GM12801 (cell line): ENCODE measurements around the gene SLC22A1.

ENCODE experiments used
- CTCF ChIP-seq: IDR thresholded peaks from one replicate; pipeline ENCODE4 v1.5.1; 2011; ENCODE audit warnings: control low read depth; ENCODE audit not compliant: insufficient read length; ENCODE audit errors: extremely low read depth

SLC22A1 gene

GRCh38 chr6:160170018-160170680, 48.5 kb downstream of the SLC22A1 start:
- no peak for TF ChIP-seq CTCF

- no peak for TF ChIP-seq CTCF
These were observed 51.1 kb downstream of the SLC22A1 start for GRCh38 chr6:160172704-160173103.

- no peak for TF ChIP-seq CTCF
These were observed 52.4 kb downstream of the SLC22A1 start for GRCh38 chr6:160173806-160174527.

DNA sequence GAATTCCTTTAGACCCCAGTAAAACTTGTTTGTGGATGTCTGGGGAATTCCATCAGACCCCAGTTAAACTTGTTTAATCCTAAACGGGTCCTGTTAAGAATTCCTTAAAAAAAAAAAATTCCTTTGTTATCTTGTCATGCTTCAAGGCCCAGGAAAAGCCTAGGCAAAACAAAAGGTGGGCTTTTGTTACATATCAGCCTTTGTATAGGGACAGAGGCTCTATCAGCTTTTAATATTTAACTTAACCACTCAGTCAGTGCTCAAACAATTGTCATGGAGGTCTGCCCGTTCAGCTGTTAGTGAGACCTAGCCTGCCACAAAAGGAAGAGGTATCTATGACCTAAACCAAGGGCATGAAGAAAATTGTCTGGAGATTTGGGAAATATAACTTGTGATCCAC, 53.1 kb downstream of the SLC22A1 start:
- no peak for TF ChIP-seq CTCF

GRCh38 chr6:160177220-160177619, 55.6 kb downstream of the SLC22A1 start:
- no peak for TF ChIP-seq CTCF

DNA sequence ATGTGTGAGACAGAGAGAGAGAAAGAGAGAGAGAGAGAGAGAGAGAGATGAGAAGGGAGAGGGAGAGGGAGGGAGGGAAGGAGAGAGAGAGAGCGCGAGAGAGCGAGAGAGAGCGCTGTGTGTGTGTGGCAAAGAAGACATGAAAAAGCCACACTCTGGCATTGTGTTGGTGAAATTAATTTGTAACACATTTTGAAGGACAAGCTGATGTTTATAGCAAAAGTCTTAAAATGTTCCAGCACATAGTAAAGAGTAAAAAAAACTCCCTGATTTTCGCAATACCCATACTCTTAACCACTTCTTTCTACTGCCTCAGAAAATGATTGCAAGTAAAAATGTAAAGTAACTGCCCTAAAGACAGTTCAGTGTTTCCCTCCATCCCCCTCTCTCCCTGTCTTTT, 56.7 kb downstream of the SLC22A1 start:
- no peak for TF ChIP-seq CTCF

GRCh38 chr6:160180706-160181105, 59.1 kb downstream of the SLC22A1 start:
- TF ChIP-seq CTCF, result no peak
